ENCODE data around the gene IFI27L1. TPM values are rescaled to one million over a fixed set of nuclear protein-coding genes. Genes with fewer than 3 reads are reported as not detected.
A peak's percentile ranks its signal among the peaks of the same experiment; 100 is the strongest.

The IFI27L1 gene
- total and polyA plus RNA-seq, 2 of the 13 experiments (the other 11 are each of a cell fraction or from before 2014, with no cell fraction given), result 11.9 to 19.0 TPM

GRCh38 chr14:94080621-94081385 lies at the start of gene IFI27L1, which contains the start of gene DDX24 (continued):
- TF ChIP-seq SNAPC5 (CRISPR knock-in tag; IDR thresholded peaks at IDR 0.05; ENCODE audit: borderline replicate concordance) (no peak), UBTF (CRISPR knock-in tag; IDR thresholded peaks at IDR 0.05) (peak; percentile 50; the same call in 1 of the 2 replicates), POLR2G (IDR thresholded peaks at IDR 0.05; ENCODE audit: low read depth, low read length) (peak; percentile 94), HMGXB4 (CRISPR knock-in tag; IDR thresholded peaks at IDR 0.05; ENCODE audit: borderline replicate concordance in 1 of 2, low read depth in 1 of 2) (peak in 1 of 2 experiments; percentile 42; a peak in 1 of 4 replicates), ZNF841 (CRISPR knock-in tag; IDR thresholded peaks at IDR 0.05; ENCODE audit: borderline replicate concordance) (no peak), ZBTB25 (CRISPR knock-in tag; IDR thresholded peaks at IDR 0.05) (no peak), SRSF1 (optimal IDR thresholded peaks at IDR 0.05; ENCODE audit: low read depth, low read length) (no peak), KLF6 (CRISPR knock-in tag; IDR thresholded peaks at IDR 0.05) (0 out of 2 replicates have a peak, but pooled peaks have one; percentile 21), CREM (IDR thresholded peaks at IDR 0.05) (peak; percentile 66; the same call in 1 of the 2 replicates), CREM (CRISPR knock-in tag; IDR thresholded peaks at IDR 0.05) (no peak), CSRNP1 (CRISPR knock-in tag; IDR thresholded peaks at IDR 0.05) (no peak), ZNF546 (CRISPR knock-in tag; conservative IDR thresholded peaks at IDR 0.05) (0 out of 2 replicates have a peak, but pooled peaks have one; percentile 58), REPIN1 (CRISPR knock-in tag; IDR thresholded peaks at IDR 0.05; ENCODE audit: borderline replicate concordance, low read depth) (peak; percentile 65; the same call in 1 of the 2 replicates), SOX5 (CRISPR knock-in tag; IDR thresholded peaks at IDR 0.05; ENCODE audit: borderline replicate concordance) (no peak), SUZ12 (IDR thresholded peaks at IDR 0.05; ENCODE audit: low read depth, low read length) (no peak), DNMT3B (CRISPR knock-in tag; conservative IDR thresholded peaks at IDR 0.05) (no peak), ZNF251 (CRISPR knock-in tag; IDR thresholded peaks at IDR 0.05) (no peak), TP53 (CRISPR knock-in tag; conservative IDR thresholded peaks at IDR 0.05) (no peak), ZNF574 (CRISPR knock-in tag; IDR thresholded peaks at IDR 0.05) (peak; percentile 62)
